Measurements from ENCODE around the gene MCF2.
"Not testable (repeated sequence)": the region's sequence is repeated elsewhere in the genome, so short reads cannot be mapped to it uniquely, and the experiment has no call there.

GRCh38 chrX:139685175-139685574 is 22.8 kb downstream of the MCF2 start:
- TF ChIP-seq, protein P1, sequence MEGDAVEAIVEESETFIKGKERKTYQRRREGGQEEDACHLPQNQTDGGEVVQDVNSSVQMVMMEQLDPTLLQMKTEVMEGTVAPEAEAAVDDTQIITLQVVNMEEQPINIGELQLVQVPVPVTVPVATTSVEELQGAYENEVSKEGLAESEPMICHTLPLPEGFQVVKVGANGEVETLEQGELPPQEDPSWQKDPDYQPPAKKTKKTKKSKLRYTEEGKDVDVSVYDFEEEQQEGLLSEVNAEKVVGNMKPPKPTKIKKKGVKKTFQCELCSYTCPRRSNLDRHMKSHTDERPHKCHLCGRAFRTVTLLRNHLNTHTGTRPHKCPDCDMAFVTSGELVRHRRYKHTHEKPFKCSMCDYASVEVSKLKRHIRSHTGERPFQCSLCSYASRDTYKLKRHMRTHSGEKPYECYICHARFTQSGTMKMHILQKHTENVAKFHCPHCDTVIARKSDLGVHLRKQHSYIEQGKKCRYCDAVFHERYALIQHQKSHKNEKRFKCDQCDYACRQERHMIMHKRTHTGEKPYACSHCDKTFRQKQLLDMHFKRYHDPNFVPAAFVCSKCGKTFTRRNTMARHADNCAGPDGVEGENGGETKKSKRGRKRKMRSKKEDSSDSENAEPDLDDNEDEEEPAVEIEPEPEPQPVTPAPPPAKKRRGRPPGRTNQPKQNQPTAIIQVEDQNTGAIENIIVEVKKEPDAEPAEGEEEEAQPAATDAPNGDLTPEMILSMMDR (IDR thresholded peaks at IDR 0.05) = not testable (repeated sequence)
- TF ChIP-seq SMC3 (IDR thresholded peaks at IDR 0.05; ENCODE audit: low read depth, low read length); MAX (IDR thresholded peaks at IDR 0.05; ENCODE audit: low read depth); ELF1 (IDR thresholded peaks at IDR 0.05): not testable (repeated sequence)
